WTC11 (cell line): Measurements from ENCODE around the gene OR13C2. TPM values are rescaled to one million over a fixed set of nuclear protein-coding genes. Genes with fewer than 3 reads are reported as not detected.

ENCODE experiments used
- ATAC-seq: fragments of 200-7000 bp; cut with Tn5 transposase; 2 replicates; pipeline ENCODE4 v1.10.0; 2021; ENCODE audit warnings: mild to moderate bottlenecking, moderate library complexity
- CTCF ChIA-PET: fragments of 300-600 bp; sonication (Branson Sonifier 250); formaldehyde crosslinking; loops from one replicate; lab custom pipeline; 2021; ENCODE audit warnings: antibody characterized with exemption; lab: Charles Lee
- POLR2A ChIA-PET: fragments of 350-600 bp; sonication (Branson Sonifier 250); formaldehyde crosslinking; loops from one replicate; lab custom pipeline; 2021; ENCODE audit warnings: antibody characterized with exemption; lab: Charles Lee
- DNase-seq: peaks from one replicate; pipeline ENCODE4 v3.0.0; 2021; ENCODE audit warnings: low spot score
- H3K27ac Mint-ChIP-seq: 2 replicates; pipeline ENCODE4 v1.8.0; 2021; ENCODE audit warnings: mixed read lengths
- H3K27me3 Mint-ChIP-seq: 2 replicates; pipeline ENCODE4 v1.8.0; 2021; ENCODE audit warnings: low read depth, mild to moderate bottlenecking, moderate library complexity, mixed read lengths
- H3K36me3 Mint-ChIP-seq: 2 replicates; pipeline ENCODE4 v1.8.0; 2021; ENCODE audit warnings: mixed read lengths
- H3K4me1 Mint-ChIP-seq: 2 replicates; pipeline ENCODE4 v1.8.0; 2022; ENCODE audit warnings: mixed read lengths
- H3K4me3 Mint-ChIP-seq: 2 replicates; pipeline ENCODE4 v1.8.0; 2021; ENCODE audit warnings: mild to moderate bottlenecking, moderate library complexity, mixed read lengths
- H3K9me3 Mint-ChIP-seq: 2 replicates; pipeline ENCODE4 v1.8.0; 2021; ENCODE audit warnings: mixed read lengths
- ESRRA ChIP-seq: sonication (generic); formaldehyde crosslinking; IDR thresholded peaks from 2 replicates; pipeline ENCODE4 v1.8.1; 2022; ENCODE audit warnings: mild to moderate bottlenecking, missing genetic modification reagents, borderline replicate concordance
- ETV6 ChIP-seq: sonication (generic); formaldehyde crosslinking; IDR thresholded peaks from 2 replicates; pipeline ENCODE4 v1.8.1; 2022; ENCODE audit warnings: mild to moderate bottlenecking, missing genetic modification reagents
- GABPB1 ChIP-seq: sonication (generic); formaldehyde crosslinking; IDR thresholded peaks from 2 replicates; pipeline ENCODE4 v1.8.1; 2023; ENCODE audit warnings: mild to moderate bottlenecking, missing genetic modification reagents
- JAZF1 ChIP-seq: fragments of 250-450 bp; sonication (Bioruptor Pico); IDR thresholded peaks from 2 replicates; pipeline ENCODE4 v1.9.0; 2021; ENCODE audit warnings: moderate library complexity, mild to moderate bottlenecking, inconsistent platforms
- KAT7 ChIP-seq: sonication (generic); formaldehyde crosslinking; IDR thresholded peaks from 2 replicates; pipeline ENCODE4 v1.8.1; 2023; ENCODE audit warnings: missing genetic modification reagents, mild to moderate bottlenecking, borderline replicate concordance
- NR1H2 ChIP-seq: sonication (generic); formaldehyde crosslinking; IDR thresholded peaks from 2 replicates; pipeline ENCODE4 v1.9.0; 2021; ENCODE audit warnings: mild to moderate bottlenecking, moderate library complexity, missing genetic modification reagents
- RELA ChIP-seq: sonication (generic); formaldehyde crosslinking; IDR thresholded peaks from 2 replicates; pipeline ENCODE4 v1.8.1; 2022; ENCODE audit warnings: missing genetic modification reagents, mild to moderate bottlenecking, borderline replicate concordance
- ZNF671 ChIP-seq: fragments of 250-450 bp; sonication (Bioruptor Pico); IDR thresholded peaks from 2 replicates; pipeline ENCODE4 v1.8.0; 2021; ENCODE audit warnings: mild to moderate bottlenecking
- total RNA-seq: library from RNA; stranded (reverse); gene quantifications from 3 replicates; pipeline ENCODE4 v1.2.3, GENCODE V29; 2021
- TF ChIP-seq, protein P1 (sequence below): sonication (generic); formaldehyde crosslinking; IDR thresholded peaks from 2 replicates; pipeline ENCODE4 v1.8.1; 2023; ENCODE audit warnings: mild to moderate bottlenecking, missing genetic modification reagents, moderate library complexity
- TF ChIP-seq, protein P2 (sequence below): sonication (generic); formaldehyde crosslinking; IDR thresholded peaks from 2 replicates; pipeline ENCODE4 v1.8.1; 2023; ENCODE audit warnings: mild to moderate bottlenecking, missing genetic modification reagents, borderline replicate concordance
- TF ChIP-seq, protein P3 (sequence below): sonication (generic); formaldehyde crosslinking; IDR thresholded peaks from 2 replicates; pipeline ENCODE4 v1.8.1; 2023; ENCODE audit warnings: mild to moderate bottlenecking, moderate library complexity, missing genetic modification reagents
- TF ChIP-seq, protein P4 (sequence below): sonication (generic); formaldehyde crosslinking; IDR thresholded peaks from 2 replicates; pipeline ENCODE4 v1.8.0; 2022; ENCODE audit warnings: mild to moderate bottlenecking, missing genetic modification reagents
- TF ChIP-seq, protein P5 (sequence below): sonication (generic); formaldehyde crosslinking; IDR thresholded peaks from 2 replicates; pipeline ENCODE4 v1.8.1; 2023; ENCODE audit warnings: mild to moderate bottlenecking, missing genetic modification reagents
- TF ChIP-seq, protein P6 (sequence below): sonication (generic); formaldehyde crosslinking; IDR thresholded peaks from 2 replicates; pipeline ENCODE4 v1.8.1; 2022; ENCODE audit warnings: low read depth, missing genetic modification reagents, borderline replicate concordance
- TF ChIP-seq, protein P7 (sequence below): sonication (generic); formaldehyde crosslinking; IDR thresholded peaks from 2 replicates; pipeline ENCODE4 v1.8.1; 2023; ENCODE audit warnings: mild to moderate bottlenecking, missing genetic modification reagents
- TF ChIP-seq, protein P8 (sequence below): fragments of 250-450 bp; sonication (Bioruptor Pico); IDR thresholded peaks from 2 replicates; pipeline ENCODE4 v1.9.0; 2021; ENCODE audit warnings: mild to moderate bottlenecking

Gene OR13C2
- total RNA-seq, 1 experiment from 2014 or later, result not detected

DNA sequence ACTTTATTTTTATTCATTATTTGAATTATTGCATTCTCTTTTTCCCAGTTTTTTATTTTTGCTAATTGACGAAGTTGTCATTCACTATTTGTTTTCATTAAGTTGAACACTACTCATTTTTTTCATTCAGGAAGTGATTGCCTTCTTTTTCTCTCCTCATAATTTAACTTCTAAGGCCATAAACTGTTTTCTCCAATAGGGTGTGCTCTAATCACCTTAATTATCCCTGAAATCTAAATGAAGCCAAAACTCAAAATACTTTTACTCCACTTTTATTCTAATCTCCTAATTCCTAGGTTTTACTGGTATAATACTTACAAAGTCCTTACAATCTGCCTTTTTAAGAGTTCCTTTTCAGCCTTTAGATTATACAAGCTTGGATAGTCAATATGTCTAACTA lies 2.9 kb upstream of the OR13C2 start (continued):
- TF ChIP-seq, protein P1, sequence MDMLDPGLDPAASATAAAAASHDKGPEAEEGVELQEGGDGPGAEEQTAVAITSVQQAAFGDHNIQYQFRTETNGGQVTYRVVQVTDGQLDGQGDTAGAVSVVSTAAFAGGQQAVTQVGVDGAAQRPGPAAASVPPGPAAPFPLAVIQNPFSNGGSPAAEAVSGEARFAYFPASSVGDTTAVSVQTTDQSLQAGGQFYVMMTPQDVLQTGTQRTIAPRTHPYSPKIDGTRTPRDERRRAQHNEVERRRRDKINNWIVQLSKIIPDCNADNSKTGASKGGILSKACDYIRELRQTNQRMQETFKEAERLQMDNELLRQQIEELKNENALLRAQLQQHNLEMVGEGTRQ, result no peak
- TF ChIP-seq JAZF1, result no peak
- TF ChIP-seq ETV6, result no peak
- TF ChIP-seq, protein P2, sequence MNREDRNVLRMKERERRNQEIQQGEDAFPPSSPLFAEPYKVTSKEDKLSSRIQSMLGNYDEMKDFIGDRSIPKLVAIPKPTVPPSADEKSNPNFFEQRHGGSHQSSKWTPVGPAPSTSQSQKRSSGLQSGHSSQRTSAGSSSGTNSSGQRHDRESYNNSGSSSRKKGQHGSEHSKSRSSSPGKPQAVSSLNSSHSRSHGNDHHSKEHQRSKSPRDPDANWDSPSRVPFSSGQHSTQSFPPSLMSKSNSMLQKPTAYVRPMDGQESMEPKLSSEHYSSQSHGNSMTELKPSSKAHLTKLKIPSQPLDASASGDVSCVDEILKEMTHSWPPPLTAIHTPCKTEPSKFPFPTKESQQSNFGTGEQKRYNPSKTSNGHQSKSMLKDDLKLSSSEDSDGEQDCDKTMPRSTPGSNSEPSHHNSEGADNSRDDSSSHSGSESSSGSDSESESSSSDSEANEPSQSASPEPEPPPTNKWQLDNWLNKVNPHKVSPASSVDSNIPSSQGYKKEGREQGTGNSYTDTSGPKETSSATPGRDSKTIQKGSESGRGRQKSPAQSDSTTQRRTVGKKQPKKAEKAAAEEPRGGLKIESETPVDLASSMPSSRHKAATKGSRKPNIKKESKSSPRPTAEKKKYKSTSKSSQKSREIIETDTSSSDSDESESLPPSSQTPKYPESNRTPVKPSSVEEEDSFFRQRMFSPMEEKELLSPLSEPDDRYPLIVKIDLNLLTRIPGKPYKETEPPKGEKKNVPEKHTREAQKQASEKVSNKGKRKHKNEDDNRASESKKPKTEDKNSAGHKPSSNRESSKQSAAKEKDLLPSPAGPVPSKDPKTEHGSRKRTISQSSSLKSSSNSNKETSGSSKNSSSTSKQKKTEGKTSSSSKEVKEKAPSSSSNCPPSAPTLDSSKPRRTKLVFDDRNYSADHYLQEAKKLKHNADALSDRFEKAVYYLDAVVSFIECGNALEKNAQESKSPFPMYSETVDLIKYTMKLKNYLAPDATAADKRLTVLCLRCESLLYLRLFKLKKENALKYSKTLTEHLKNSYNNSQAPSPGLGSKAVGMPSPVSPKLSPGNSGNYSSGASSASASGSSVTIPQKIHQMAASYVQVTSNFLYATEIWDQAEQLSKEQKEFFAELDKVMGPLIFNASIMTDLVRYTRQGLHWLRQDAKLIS (CRISPR knock-in tag), result no peak
- TF ChIP-seq, protein P3, sequence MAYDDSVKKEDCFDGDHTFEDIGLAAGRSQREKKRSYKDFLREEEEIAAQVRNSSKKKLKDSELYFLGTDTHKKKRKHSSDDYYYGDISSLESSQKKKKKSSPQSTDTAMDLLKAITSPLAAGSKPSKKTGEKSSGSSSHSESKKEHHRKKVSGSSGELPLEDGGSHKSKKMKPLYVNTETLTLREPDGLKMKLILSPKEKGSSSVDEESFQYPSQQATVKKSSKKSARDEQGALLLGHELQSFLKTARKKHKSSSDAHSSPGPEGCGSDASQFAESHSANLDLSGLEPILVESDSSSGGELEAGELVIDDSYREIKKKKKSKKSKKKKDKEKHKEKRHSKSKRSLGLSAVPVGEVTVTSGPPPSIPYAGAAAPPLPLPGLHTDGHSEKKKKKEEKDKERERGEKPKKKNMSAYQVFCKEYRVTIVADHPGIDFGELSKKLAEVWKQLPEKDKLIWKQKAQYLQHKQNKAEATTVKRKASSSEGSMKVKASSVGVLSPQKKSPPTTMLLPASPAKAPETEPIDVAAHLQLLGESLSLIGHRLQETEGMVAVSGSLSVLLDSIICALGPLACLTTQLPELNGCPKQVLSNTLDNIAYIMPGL (CRISPR knock-in tag), result no peak
- no peak for TF ChIP-seq ZNF671 (CRISPR knock-in tag)
- TF ChIP-seq RELA (CRISPR knock-in tag), result no peak
- TF ChIP-seq GABPB1 (CRISPR knock-in tag), result no peak
- TF ChIP-seq, protein P4, sequence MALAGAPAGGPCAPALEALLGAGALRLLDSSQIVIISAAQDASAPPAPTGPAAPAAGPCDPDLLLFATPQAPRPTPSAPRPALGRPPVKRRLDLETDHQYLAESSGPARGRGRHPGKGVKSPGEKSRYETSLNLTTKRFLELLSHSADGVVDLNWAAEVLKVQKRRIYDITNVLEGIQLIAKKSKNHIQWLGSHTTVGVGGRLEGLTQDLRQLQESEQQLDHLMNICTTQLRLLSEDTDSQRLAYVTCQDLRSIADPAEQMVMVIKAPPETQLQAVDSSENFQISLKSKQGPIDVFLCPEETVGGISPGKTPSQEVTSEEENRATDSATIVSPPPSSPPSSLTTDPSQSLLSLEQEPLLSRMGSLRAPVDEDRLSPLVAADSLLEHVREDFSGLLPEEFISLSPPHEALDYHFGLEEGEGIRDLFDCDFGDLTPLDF (CRISPR knock-in tag), result no peak
- TF ChIP-seq, protein P5, sequence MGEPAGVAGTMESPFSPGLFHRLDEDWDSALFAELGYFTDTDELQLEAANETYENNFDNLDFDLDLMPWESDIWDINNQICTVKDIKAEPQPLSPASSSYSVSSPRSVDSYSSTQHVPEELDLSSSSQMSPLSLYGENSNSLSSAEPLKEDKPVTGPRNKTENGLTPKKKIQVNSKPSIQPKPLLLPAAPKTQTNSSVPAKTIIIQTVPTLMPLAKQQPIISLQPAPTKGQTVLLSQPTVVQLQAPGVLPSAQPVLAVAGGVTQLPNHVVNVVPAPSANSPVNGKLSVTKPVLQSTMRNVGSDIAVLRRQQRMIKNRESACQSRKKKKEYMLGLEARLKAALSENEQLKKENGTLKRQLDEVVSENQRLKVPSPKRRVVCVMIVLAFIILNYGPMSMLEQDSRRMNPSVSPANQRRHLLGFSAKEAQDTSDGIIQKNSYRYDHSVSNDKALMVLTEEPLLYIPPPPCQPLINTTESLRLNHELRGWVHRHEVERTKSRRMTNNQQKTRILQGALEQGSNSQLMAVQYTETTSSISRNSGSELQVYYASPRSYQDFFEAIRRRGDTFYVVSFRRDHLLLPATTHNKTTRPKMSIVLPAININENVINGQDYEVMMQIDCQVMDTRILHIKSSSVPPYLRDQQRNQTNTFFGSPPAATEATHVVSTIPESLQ (CRISPR knock-in tag), result no peak

DNA sequence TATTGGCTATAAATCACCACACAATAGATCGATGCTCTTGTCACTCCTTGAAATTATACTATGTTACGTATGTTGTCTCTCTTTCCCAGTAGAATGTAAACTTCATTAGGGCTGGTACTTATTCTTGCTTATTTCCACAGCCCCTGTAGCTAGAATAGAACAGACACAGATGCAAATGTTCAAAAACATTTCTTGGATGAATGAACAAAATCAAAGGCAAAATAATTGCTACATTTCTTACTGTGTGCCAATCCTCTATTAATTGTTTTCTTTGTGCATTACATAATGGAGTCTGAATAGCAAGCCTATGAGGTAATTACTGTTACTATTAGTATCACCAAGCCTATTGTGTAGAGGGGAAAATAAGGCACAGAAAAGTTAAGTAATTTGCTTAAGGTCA lies 725 bp upstream of the OR13C2 start:
- Mint-ChIP-seq H3K27me3 (no peaks in the 10 kb centered on the region), H3K27ac (no peak overlapping the region), H3K36me3 (no peaks in the 10 kb centered on the region), H3K4me1 (no peaks in the 10 kb centered on the region), H3K4me3 (no peak overlapping the region), H3K9me3 (no peaks in the 10 kb centered on the region)
- ATAC-seq, result no peak
- TF ChIP-seq NR1H2 (CRISPR knock-in tag), result no peak
- CTCF ChIA-PET, result no interaction called here
- POLR2A ChIA-PET, result no interaction called here
- no peak for DNase-seq

DNA sequence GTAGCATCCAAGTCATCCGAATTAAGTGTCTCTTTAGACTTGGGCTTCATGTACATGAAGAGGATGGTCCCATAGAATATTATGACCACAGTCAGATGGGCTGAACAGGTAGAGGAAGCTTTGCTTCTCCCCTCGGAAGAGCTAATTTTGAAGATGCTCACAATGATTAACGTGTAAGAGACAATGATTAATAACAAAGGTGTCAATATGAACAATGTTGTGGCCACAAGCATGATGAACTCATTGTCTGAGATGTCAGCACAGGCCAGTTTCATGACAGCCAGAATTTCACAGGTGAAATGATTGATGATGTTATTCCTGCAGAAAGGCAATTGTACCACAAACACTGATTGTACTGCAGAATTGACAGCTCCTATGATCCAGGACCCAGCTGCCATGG lies 626 bp downstream of the OR13C2 start:
- H3K4me3 Mint-ChIP-seq, result no peak overlapping the region
- no peak for ATAC-seq
- no peak for DNase-seq
- no peaks in the 10 kb centered on the region for H3K4me1 Mint-ChIP-seq
- no peaks in the 10 kb centered on the region for H3K9me3 Mint-ChIP-seq
- ChIA-PET CTCF (no interaction called here), POLR2A (no interaction called here)
- no peaks in the 10 kb centered on the region for H3K36me3 Mint-ChIP-seq
- H3K27ac Mint-ChIP-seq, result no peak overlapping the region
- H3K27me3 Mint-ChIP-seq, result no peaks in the 10 kb centered on the region
- TF ChIP-seq, protein P6, sequence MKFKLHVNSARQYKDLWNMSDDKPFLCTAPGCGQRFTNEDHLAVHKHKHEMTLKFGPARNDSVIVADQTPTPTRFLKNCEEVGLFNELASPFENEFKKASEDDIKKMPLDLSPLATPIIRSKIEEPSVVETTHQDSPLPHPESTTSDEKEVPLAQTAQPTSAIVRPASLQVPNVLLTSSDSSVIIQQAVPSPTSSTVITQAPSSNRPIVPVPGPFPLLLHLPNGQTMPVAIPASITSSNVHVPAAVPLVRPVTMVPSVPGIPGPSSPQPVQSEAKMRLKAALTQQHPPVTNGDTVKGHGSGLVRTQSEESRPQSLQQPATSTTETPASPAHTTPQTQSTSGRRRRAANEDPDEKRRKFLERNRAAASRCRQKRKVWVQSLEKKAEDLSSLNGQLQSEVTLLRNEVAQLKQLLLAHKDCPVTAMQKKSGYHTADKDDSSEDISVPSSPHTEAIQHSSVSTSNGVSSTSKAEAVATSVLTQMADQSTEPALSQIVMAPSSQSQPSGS (CRISPR knock-in tag), result no peak
- TF ChIP-seq, protein P3 (CRISPR knock-in tag), result no peak
- TF ChIP-seq KAT7 (no peak), ESRRA (CRISPR knock-in tag) (no peak)
- TF ChIP-seq, protein P7, sequence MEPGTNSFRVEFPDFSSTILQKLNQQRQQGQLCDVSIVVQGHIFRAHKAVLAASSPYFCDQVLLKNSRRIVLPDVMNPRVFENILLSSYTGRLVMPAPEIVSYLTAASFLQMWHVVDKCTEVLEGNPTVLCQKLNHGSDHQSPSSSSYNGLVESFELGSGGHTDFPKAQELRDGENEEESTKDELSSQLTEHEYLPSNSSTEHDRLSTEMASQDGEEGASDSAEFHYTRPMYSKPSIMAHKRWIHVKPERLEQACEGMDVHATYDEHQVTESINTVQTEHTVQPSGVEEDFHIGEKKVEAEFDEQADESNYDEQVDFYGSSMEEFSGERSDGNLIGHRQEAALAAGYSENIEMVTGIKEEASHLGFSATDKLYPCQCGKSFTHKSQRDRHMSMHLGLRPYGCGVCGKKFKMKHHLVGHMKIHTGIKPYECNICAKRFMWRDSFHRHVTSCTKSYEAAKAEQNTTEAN (CRISPR knock-in tag), result no peak
- TF ChIP-seq, protein P8, sequence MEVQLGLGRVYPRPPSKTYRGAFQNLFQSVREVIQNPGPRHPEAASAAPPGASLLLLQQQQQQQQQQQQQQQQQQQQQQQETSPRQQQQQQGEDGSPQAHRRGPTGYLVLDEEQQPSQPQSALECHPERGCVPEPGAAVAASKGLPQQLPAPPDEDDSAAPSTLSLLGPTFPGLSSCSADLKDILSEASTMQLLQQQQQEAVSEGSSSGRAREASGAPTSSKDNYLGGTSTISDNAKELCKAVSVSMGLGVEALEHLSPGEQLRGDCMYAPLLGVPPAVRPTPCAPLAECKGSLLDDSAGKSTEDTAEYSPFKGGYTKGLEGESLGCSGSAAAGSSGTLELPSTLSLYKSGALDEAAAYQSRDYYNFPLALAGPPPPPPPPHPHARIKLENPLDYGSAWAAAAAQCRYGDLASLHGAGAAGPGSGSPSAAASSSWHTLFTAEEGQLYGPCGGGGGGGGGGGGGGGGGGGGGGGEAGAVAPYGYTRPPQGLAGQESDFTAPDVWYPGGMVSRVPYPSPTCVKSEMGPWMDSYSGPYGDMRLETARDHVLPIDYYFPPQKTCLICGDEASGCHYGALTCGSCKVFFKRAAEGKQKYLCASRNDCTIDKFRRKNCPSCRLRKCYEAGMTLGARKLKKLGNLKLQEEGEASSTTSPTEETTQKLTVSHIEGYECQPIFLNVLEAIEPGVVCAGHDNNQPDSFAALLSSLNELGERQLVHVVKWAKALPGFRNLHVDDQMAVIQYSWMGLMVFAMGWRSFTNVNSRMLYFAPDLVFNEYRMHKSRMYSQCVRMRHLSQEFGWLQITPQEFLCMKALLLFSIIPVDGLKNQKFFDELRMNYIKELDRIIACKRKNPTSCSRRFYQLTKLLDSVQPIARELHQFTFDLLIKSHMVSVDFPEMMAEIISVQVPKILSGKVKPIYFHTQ (CRISPR knock-in tag), result no peak
